HG03354 (cell line): Measurements from ENCODE around the gene GRB7.
"Not testable (repeated sequence)": the region's sequence is repeated elsewhere in the genome, so short reads cannot be mapped to it uniquely, and the experiment has no call there.

Experiments used
- ATAC-seq: cut with Tn5 transposase; IDR thresholded peaks from one replicate; pipeline ENCODE4 v1.9.1; 2021; ENCODE audit warnings: mild to moderate bottlenecking; ENCODE audit not compliant: unreplicated experiment, poor library complexity, severe bottlenecking

GRB7 gene

DNA sequence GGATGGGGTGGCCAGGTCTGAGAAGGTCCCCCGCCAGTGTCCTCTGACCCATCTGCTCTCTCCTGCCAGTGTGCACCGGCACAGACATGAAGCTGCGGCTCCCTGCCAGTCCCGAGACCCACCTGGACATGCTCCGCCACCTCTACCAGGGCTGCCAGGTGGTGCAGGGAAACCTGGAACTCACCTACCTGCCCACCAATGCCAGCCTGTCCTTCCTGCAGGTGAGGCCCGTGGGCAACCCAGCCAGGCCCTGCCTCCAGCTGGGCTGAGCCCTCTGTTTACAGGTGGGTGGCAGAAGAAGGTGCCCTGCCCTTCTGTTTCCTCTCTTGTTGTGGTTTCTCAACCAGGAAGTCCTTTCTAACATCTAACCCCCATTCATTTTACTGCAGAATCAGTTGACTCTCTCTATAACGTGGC lies 30.8 kb upstream of the GRB7 start:
- no peak for ATAC-seq

GRCh38 chr17:39709319-39709997 lies 28.3 kb upstream of the GRB7 start:
- ATAC-seq = no peak

GRCh38 chr17:39709998-39710964 lies 27.5 kb upstream of the GRB7 start:
- no peak for ATAC-seq

DNA sequence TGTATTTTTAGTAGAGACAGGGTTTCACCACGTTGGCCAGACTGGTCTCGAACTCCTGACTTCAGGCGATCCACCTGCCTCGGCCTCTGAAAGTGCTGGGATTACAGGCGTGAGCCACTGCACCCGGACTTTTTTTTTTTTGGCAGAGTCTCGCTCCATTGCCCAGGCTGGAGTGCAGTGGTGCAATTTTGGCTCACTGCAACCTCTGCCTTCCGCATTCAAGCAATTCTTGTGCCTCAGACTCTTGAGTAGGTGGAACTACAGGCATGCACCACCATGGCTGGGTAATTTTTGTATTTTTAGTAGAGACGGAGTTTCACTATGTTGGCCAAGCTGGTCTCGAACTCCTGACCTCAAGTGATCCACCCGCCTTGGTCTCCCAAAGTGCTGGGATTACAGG lies 26.7 kb upstream of the GRB7 start:
- not testable (repeated sequence) for ATAC-seq

DNA sequence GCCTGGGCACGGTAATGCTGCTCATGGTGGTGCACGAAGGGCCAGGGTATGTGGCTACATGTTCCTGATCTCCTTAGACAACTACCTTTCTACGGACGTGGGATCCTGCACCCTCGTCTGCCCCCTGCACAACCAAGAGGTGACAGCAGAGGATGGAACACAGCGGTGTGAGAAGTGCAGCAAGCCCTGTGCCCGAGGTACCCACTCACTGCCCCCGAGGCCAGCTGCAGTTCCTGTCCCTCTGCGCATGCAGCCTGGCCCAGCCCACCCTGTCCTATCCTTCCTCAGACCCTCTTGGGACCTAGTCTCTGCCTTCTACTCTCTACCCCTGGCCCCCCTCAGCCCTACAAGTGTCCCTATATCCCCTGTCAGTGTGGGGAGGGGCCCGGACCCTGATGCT lies 25.9 kb upstream of the GRB7 start:
- no peak for ATAC-seq

DNA sequence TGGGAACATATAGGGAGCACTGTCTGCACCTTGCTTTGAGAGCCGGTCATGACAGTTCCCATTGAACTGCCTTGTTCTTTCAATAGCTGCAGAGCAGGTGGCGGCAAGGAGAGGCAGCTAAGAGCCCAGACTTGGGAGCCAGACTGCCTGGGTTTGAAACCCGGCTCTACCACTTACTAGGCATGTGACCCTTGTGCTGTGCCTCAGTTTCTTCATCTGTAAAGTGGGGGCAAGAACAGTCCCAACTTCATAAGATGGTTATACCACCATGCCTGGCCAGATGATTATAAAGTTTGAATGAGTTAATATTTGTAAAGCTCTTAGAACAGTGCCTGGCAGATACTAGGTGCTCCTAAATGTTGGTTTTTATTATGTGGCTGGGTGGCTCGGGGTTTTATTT lies 23.5 kb upstream of the GRB7 start:
- no peak for ATAC-seq

DNA sequence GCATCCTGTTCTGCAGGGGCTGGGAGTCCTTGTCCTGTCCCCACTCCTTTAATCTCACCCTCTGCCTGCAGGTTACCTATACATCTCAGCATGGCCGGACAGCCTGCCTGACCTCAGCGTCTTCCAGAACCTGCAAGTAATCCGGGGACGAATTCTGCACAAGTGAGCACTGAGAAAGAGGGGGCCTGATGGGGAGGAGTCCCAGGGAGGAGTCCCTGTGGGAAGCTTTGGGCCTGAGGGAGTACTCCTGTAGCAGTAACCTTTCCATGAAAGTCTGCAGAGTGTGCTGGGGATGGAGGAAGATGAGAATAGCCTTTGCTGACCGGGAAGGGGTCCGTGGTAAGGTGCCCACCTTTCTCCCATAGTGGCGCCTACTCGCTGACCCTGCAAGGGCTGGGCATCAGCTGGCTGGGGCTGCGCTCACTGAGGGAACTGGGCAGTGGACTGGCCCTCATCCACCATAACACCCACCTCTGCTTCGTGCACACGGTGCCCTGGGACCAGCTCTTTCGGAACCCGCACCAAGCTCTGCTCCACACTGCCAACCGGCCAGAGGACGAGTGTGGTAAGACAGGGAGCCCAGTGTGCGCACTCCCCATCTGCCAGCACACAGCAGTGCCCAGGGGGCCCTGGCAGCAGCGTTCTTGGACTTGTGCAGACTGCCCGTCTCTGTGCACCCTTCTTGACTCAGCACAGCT lies 22.2 kb upstream of the GRB7 start:
- no peak for ATAC-seq

DNA sequence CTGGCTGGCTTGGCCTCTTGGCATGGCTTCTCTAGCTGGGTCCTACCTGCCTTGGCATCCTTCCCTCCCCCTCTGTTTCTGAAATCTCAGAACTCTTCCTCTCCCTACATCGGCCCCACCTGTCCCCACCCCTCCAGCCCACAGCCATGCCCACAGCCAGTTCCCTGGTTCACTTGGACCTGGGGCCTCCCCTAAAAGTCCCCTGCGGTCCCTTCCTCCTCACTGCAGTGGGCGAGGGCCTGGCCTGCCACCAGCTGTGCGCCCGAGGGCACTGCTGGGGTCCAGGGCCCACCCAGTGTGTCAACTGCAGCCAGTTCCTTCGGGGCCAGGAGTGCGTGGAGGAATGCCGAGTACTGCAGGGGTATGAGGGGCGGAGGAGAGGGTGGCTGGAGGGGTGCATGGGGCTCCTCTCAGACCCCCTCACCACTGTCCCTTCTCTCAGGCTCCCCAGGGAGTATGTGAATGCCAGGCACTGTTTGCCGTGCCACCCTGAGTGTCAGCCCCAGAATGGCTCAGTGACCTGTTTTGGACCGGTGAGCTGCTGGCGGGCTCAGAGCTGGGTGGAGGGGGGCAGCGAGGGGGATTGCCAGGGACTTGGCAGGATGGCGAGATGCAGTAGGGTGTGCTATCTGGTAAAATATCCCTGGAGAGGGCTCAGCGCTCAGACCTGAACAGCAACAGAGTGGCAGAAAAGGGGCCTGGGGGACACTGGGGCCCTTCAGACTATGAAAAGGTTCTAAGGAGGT lies 21.5 kb upstream of the GRB7 start:
- ATAC-seq = no peak

DNA sequence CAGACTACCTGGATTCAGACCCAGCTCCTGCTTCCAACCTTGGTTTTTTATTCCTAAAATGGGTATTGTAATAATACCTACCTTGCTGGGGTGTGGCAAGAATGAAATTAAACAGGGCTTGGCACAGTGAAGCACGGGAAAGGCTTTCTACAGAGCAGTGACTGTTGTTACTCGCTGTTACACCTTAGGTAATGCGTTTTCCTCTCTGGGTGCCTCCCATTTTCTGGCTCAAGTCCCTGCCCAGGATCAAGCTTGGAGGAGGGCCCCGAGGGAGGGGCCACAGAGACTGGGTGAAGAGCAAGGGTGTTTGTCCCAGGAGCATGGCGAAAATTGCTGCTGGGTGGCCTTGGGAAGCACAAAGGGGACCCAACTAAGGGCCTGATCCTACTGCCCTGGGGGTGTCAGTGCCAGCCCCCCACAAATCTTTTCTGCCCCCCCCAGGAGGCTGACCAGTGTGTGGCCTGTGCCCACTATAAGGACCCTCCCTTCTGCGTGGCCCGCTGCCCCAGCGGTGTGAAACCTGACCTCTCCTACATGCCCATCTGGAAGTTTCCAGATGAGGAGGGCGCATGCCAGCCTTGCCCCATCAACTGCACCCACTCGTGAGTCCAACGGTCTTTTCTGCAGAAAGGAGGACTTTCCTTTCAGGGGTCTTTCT lies 20.7 kb upstream of the GRB7 start:
- no peak for ATAC-seq

DNA sequence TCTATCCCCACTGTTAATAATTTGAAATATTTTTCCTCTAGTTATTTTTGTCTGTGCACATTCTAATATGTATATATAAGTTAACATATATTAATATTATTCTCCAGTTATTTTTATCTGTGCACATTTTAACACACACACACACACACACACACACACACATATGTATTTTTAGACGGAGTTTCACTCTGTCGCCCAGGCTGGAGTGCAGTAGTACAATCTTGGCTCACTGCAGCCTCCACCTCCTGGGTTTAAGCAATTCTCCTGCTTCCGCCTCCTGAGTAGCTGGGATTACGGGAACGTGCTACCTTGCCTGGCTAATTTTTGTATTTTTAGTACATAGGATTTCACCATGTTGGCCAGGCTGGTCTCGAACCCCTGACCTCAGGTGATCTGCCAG lies 20.1 kb upstream of the GRB7 start:
- no peak for ATAC-seq

DNA sequence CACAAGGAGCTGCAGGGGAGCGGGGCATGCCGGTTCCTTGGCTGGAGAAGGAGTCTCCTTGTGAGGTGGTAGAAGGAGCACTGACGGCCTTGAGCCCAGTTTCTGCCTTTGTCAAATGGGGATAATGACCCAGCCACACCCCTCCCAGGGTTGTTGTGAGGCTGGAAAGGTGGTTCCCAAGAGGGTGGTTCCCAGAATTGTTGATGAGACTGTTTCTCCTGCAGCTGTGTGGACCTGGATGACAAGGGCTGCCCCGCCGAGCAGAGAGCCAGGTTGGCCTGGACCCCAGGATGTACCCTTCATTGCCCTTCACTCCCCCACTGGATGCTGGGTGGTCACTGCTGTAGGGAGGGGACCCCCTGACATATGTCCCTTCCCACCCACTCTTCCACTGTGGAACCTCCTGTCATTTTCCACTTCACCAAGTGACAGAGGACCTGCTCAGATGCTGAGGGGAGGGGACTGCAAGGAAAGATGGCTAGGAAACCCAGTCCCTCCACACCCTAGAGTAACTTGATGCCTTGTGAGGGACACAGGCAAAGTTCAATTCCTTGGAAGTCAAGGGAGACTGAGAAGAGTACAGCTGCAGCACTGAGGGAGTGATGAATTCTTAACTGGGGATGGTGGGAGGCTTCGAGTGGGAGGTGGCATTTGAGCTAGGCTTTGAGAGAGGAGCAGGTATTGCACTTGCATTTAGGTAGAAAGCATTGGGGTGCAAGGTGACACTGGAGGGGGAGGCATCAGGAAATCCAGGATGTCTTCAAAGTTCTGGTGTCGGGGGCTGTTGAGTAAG lies 18.0 kb upstream of the GRB7 start:
- no peak for ATAC-seq

GRCh38 chr17:39722104-39722503 lies 15.6 kb upstream of the GRB7 start:
- no peak for ATAC-seq

DNA sequence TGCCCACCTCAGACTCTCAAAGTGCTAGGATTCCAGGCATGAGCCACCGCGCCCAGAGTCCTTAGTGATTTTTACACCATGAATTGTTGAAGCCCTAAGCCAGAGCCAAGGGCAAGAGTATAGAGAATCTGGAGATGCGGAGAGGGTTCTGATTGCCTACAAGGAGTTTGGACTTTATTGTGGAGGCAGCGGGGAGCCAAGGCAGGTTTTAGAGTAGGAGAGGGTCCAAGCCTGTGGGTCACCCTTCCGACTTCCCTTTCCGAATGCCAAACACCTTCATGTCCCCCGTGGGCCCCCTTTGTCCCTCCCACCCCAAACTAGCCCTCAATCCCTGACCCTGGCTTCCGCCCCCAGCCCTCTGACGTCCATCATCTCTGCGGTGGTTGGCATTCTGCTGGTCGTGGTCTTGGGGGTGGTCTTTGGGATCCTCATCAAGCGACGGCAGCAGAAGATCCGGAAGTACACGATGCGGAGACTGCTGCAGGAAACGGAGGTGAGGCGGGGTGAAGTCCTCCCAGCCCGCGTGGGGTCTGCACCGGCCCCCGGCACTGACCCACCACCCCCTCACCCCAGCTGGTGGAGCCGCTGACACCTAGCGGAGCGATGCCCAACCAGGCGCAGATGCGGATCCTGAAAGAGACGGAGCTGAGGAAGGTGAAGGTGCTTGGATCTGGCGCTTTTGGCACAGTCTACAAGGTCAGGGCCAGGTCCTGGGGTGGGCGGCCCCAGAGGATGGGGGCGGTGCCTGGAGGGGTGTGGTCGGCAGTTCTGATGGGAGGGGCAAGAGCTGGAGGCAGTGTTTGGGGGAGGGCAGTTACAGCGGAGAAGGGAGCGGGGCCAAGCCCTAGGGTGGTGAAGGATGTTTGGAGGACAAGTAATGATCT lies 14.5 kb upstream of the GRB7 start:
- no peak for ATAC-seq

GRCh38 chr17:39724731-39725130 lies 13.0 kb upstream of the GRB7 start:
- ATAC-seq = no peak

- ATAC-seq = not testable (repeated sequence)
Observed at GRCh38 chr17:39725923-39726322, 11.8 kb upstream of the GRB7 start.

GRCh38 chr17:39726617-39727016 lies 11.1 kb upstream of the GRB7 start:
- ATAC-seq = no peak

DNA sequence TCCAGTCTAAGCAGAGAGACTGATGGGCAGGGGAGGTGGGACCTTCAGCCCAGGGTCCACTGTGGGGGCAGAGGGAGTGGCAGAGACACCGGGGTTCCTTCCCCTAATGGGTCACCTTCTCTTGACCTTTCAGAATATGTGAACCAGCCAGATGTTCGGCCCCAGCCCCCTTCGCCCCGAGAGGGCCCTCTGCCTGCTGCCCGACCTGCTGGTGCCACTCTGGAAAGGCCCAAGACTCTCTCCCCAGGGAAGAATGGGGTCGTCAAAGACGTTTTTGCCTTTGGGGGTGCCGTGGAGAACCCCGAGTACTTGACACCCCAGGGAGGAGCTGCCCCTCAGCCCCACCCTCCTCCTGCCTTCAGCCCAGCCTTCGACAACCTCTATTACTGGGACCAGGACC lies 10.2 kb upstream of the GRB7 start:
- ATAC-seq = no peak
